NCI-H146 treated with DMSO at 0.1 percent for 48 hours (cell line): ENCODE results near the gene PTCD1.

Experiments used
- DNase-seq: peaks from one replicate; lab custom pipeline; 2025; ENCODE audit not compliant: unreplicated experiment; lab: John Stamatoyannopoulos, UW

The PTCD1 gene

GRCh38 chr7:99408379-99409191 lies 30.0 kb downstream of the PTCD1 start, which contains the start of the genes BUD31 and PDAP1:
Gene BUD31, plus strand, starts transcription at chr7:99408969. Its CDS starts 2,124 bp downstream, at chr7:99411093.
Gene PDAP1, minus strand, starts transcription at chr7:99408597. Its CDS starts 49 bp downstream, at chr7:99408548.
- DNase-seq: peak; percentile 88

- no peak for DNase-seq
Measured at GRCh38 chr7:99407872-99408378, 30.7 kb downstream of the PTCD1 start.

GRCh38 chr7:99406557-99406956 lies 32.0 kb downstream of the PTCD1 start:
- DNase-seq: no peak

- no peak for DNase-seq
Measured at GRCh38 chr7:99404977-99405320, 33.6 kb downstream of the PTCD1 start.

GRCh38 chr7:99404235-99404976 lies 34.2 kb downstream of the PTCD1 start:
- no peak for DNase-seq

GRCh38 chr7:99403764-99404163 lies 34.8 kb downstream of the PTCD1 start:
- DNase-seq: no peak

- DNase-seq: no peak
Measured at GRCh38 chr7:99402854-99403253, 35.7 kb downstream of the PTCD1 start.

- no peak for DNase-seq
Measured at GRCh38 chr7:99399597-99399996, 39.0 kb downstream of the PTCD1 start.

GRCh38 chr7:99398891-99399445 lies 39.6 kb downstream of the PTCD1 start:
- no peak for DNase-seq

GRCh38 chr7:99397297-99397983 lies 41.2 kb downstream of the PTCD1 start:
- no peak for DNase-seq

GRCh38 chr7:99396418-99397296 lies 41.9 kb downstream of the PTCD1 start:
- DNase-seq: no peak

GRCh38 chr7:99395616-99396327 lies 42.8 kb downstream of the PTCD1 start:
- DNase-seq: no peak

GRCh38 chr7:99394188-99394502 lies 44.5 kb downstream of the PTCD1 start:
- no peak for DNase-seq

- peak; percentile 91 for DNase-seq
Measured at GRCh38 chr7:99393355-99394187, 45.0 kb downstream of the PTCD1 start.

GRCh38 chr7:99392659-99393354 lies 45.8 kb downstream of the PTCD1 start:
- DNase-seq: peak; percentile 91

- DNase-seq: no peak
Measured at GRCh38 chr7:99392046-99392445, 46.6 kb downstream of the PTCD1 start.

GRCh38 chr7:99390941-99391602 lies 47.5 kb downstream of the PTCD1 start:
- DNase-seq: no peak

GRCh38 chr7:99389772-99390171 lies 48.8 kb downstream of the PTCD1 start:
- no peak for DNase-seq
